DOHH2 (cell line): ENCODE data around the gene TEN1.

Experiments used
- H3F3A ChIP-seq: fragments of 200-600 bp; sonication (generic), shearing (Covaris generic); 2 replicates; pipeline ENCODE4 v1.6.0; 2016; ENCODE audit warnings: antibody characterized with exemption, mild to moderate bottlenecking; ENCODE audit not compliant: control insufficient read depth, insufficient read depth
- H3K27ac ChIP-seq: fragments of 200-600 bp; sonication (generic); 2 replicates; pipeline ENCODE4 v1.5.1; 2014; ENCODE audit warnings: low read depth, mild to moderate bottlenecking, low read length, moderate library complexity
- H3K27me3 ChIP-seq: fragments of 200-600 bp; sonication (generic); 2 replicates; pipeline ENCODE4 v1.6.1; 2014; ENCODE audit warnings: mild to moderate bottlenecking, low read length, mixed read lengths; ENCODE audit not compliant: control insufficient read depth
- H3K36me3 ChIP-seq: fragments of 200-600 bp; sonication (generic); 2 replicates; pipeline ENCODE4 v1.6.1; 2014; ENCODE audit warnings: mild to moderate bottlenecking, low read length, moderate library complexity, mixed read lengths; ENCODE audit not compliant: control insufficient read depth
- H3K4me1 ChIP-seq: fragments of 200-600 bp; sonication (generic); 2 replicates; pipeline ENCODE4 v1.6.1; 2014; ENCODE audit warnings: mild to moderate bottlenecking, low read length, mixed read lengths; ENCODE audit not compliant: control insufficient read depth
- H3K4me2 ChIP-seq: fragments of 200-600 bp; sonication (generic); 2 replicates; pipeline ENCODE4 v1.6.0; 2014; ENCODE audit warnings: mild to moderate bottlenecking, low read length, moderate library complexity
- H3K4me3 ChIP-seq: fragments of 200-600 bp; sonication (generic); 2 replicates; pipeline ENCODE4 v1.5.1; 2014; ENCODE audit warnings: mild to moderate bottlenecking, low read length, mixed read lengths
- H3K79me2 ChIP-seq: fragments of 200-600 bp; sonication (generic); 2 replicates; pipeline ENCODE4 v1.6.1; 2014; ENCODE audit warnings: mild to moderate bottlenecking, low read length, mixed read lengths; ENCODE audit not compliant: control insufficient read depth
- H3K9me2 ChIP-seq: fragments of 200-600 bp; sonication (generic); replicated peaks from 2 replicates; pipeline ENCODE4 v1.6.1; 2014; ENCODE audit warnings: mild to moderate bottlenecking, low read length, mixed read lengths; ENCODE audit not compliant: control insufficient read depth
- H3K9me3 ChIP-seq: fragments of 200-600 bp; sonication (generic); 2 replicates; pipeline ENCODE4 v1.6.1; 2014; ENCODE audit warnings: antibody characterized with exemption, low read length, mixed read lengths; ENCODE audit not compliant: control insufficient read depth, insufficient read depth
- H4K20me1 ChIP-seq: fragments of 200-600 bp; sonication (generic); 2 replicates; pipeline ENCODE4 v1.6.0; 2014; ENCODE audit warnings: low read depth, mild to moderate bottlenecking, antibody characterized with exemption, low read length, moderate library complexity; ENCODE audit not compliant: control insufficient read depth, insufficient read depth
- EZH2phosphoT487 ChIP-seq: fragments of 200-600 bp; sonication (generic); IDR thresholded peaks from 2 replicates; pipeline ENCODE4 v1.6.1; 2017; ENCODE audit warnings: borderline replicate concordance, mild to moderate bottlenecking, antibody characterized with exemption, low read length, moderate library complexity, mixed read lengths
- TF ChIP-seq, protein P1 (sequence below): fragments of 200-600 bp; sonication (generic); IDR thresholded peaks from one replicate; pipeline ENCODE4 v1.5.1; 2014; ENCODE audit warnings: antibody characterized with exemption, mild to moderate bottlenecking, low read depth, low read length; ENCODE audit not compliant: poor library complexity, severe bottlenecking

TEN1 gene

DNA sequence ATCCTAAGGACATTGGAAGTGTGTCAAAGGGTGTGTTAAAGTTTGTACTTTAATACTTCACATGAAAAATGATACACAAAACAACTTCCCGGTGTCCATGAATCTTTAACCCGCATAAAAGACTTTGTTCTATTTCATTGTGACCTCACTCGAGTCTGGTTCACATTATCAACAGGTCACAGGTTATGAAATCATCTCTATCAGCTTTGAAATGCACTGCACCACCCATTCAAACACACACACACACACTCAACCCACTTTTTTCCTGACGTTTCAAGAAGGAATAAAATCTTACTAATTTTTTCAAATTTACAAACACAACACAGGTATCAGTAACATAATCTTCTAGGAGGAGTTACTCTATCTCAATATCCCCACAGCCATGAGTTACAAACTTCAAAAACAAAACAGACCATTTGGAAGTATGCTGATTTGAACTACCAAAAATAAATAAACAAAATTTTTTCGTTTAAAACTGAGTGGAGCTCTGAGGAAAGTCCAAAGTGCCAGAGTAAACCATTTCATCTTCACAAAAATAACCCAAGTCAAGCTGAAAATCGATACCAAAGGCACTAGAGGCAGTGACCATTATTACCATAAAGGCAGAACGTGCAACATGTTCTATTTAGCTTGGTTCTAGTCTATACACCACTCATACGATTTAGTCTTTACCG is 2.7 kb upstream of the TEN1 start:
- Histone ChIP-seq H3F3A (peaks cover 8% of the 10 kb centered on the region; the same call in 1 of the 2 replicates), H3K9me2 (no peaks in the 10 kb centered on the region), H3K27ac (no peak overlapping the region), H3K36me3 (peaks cover 3% of the 10 kb centered on the region), H3K4me3 (no peak overlapping the region), H3K4me2 (no peak overlapping the region; the same call in 1 of the 2 replicates), H3K4me1 (peaks cover 26% of the 10 kb centered on the region), H3K79me2 (peaks cover 28% of the 10 kb centered on the region), H3K9me3 (no peaks in the 10 kb centered on the region), H4K20me1 (no peaks in the 10 kb centered on the region), H3K27me3 (no peaks in the 10 kb centered on the region)
- TF ChIP-seq EZH2phosphoT487: no peak
- TF ChIP-seq, protein P1, sequence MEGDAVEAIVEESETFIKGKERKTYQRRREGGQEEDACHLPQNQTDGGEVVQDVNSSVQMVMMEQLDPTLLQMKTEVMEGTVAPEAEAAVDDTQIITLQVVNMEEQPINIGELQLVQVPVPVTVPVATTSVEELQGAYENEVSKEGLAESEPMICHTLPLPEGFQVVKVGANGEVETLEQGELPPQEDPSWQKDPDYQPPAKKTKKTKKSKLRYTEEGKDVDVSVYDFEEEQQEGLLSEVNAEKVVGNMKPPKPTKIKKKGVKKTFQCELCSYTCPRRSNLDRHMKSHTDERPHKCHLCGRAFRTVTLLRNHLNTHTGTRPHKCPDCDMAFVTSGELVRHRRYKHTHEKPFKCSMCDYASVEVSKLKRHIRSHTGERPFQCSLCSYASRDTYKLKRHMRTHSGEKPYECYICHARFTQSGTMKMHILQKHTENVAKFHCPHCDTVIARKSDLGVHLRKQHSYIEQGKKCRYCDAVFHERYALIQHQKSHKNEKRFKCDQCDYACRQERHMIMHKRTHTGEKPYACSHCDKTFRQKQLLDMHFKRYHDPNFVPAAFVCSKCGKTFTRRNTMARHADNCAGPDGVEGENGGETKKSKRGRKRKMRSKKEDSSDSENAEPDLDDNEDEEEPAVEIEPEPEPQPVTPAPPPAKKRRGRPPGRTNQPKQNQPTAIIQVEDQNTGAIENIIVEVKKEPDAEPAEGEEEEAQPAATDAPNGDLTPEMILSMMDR: no peak

DNA sequence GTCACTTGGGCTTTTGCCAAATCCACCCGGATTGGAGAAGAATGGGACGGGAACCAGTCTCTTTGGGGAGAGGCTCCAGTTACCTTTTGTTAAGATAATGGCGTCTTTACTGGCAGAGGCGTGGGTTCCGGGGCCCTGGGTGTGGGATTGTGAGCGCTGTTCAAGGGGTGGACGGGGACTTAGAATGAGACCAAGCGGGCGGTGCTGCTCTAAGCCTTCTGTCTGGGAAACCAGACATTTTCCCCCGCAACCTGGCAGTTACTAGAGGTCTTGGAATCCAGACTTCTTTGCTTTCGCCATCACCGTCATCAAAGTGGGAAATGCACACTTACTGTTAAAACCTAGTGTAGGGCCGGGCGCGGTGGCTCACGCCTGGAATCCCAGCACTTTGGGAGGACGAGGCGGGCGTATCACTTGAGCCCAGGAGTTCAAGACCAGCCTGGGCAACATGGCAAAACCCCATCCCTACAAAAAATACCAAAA is 706 bp downstream of the TEN1 start:
- Histone ChIP-seq H3K4me3 (peak overlapping the region; percentile 80), H3K9me2 (no peaks in the 10 kb centered on the region), H3K79me2 (peaks cover 31% of the 10 kb centered on the region), H3K4me2 (peak overlapping the region; percentile 98), H3K27me3 (no peaks in the 10 kb centered on the region), H3K27ac (peak overlapping the region; percentile 69), H3K36me3 (peaks cover 3% of the 10 kb centered on the region), H3K4me1 (peaks cover 37% of the 10 kb centered on the region), H3K9me3 (no peaks in the 10 kb centered on the region), H3F3A (peaks cover 5% of the 10 kb centered on the region; the same call in 1 of the 2 replicates), H4K20me1 (no peaks in the 10 kb centered on the region)
- TF ChIP-seq, protein P1: no peak
- no peak for TF ChIP-seq EZH2phosphoT487

DNA sequence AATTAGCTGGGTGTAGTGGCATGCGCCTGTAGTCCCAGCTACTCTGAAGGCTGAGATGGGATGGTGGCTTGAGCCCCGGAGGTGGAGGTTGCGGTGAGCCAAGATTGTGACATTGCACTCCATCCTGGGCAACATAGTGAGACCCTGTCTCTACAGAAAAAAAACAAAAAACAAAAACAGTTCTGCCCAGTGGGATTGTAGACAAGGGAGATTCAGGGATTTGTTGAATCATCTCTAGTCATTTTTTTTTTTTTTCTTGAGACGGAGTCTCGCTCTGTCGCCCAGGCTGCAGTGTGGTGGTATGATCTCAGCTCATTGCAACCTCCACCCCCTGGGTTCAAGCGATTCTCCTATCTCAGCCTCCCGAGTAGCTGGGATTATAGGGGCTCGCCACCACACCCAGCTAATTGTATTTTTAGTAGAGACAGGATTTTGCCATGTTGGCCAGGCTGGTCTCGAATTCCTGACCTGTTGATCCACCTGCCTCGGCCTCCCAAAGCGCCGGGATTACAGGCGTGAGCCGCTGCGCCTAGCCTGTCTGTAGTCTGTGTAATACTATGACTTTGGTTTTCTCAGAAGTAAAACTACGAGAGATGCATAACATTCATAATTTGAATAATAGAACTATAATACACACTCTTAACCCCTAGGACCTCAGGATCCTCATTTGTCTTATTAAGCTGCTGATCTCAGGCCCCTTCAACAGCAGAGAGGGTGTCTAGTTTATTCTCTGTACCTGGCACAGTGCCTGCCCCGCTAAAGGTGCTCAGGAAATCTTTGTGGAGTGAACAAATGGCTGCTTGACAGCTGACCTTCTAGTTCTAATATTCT is 1.4 kb downstream of the TEN1 start:
- H4K20me1 ChIP-seq: no peaks in the 10 kb centered on the region
- H3K36me3 ChIP-seq: peaks cover 3% of the 10 kb centered on the region
- H3K4me3 ChIP-seq: peak overlapping the region; percentile 80
- peak overlapping the region; percentile 69 for H3K27ac ChIP-seq
- H3F3A ChIP-seq: peaks cover 5% of the 10 kb centered on the region; the same call in 1 of the 2 replicates
- H3K79me2 ChIP-seq: peaks cover 31% of the 10 kb centered on the region
- peaks cover 37% of the 10 kb centered on the region for H3K4me1 ChIP-seq
- no peaks in the 10 kb centered on the region for H3K9me2 ChIP-seq
- H3K9me3 ChIP-seq: no peaks in the 10 kb centered on the region
- H3K27me3 ChIP-seq: no peaks in the 10 kb centered on the region
- H3K4me2 ChIP-seq: peak overlapping the region; percentile 98
- TF ChIP-seq, protein P1: no peak
- no peak for TF ChIP-seq EZH2phosphoT487
